GM18507 (cell line): ENCODE measurements around the gene RIOK1.
"Not testable (repeated sequence)": the region's sequence is repeated elsewhere in the genome, so short reads cannot be mapped to it uniquely, and the experiment has no call there.

Experiments used
- DNase-seq: peaks from one replicate; pipeline ENCODE4 v3.0.0; 2011; ENCODE audit warnings: low read depth; ENCODE audit not compliant: insufficient read length; ENCODE audit errors: extremely low spot score
- FAIRE-seq: peaks from 2 replicates; lab custom pipeline; 2011; peaks lifted over from hg19 to GRCh38; lab: Jason Lieb, UNC

The RIOK1 gene

DNA sequence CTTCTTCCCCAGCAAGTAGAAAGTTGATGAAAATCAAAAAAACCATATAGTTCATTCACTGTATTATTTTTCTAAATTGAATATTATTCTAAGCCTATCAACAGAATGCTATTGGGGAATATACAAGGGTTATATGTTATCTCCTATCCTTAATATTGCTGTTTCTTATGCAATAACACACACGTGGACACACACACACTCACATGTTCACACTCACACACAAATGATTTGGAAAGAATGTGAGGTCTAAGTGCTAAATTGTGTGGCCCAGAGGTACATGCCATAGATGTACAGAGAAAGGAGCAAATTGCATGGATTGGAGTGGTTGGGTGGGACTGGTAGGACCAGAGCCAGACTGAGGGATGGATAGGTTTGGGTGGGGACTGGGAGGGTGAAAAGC is 45.1 kb downstream of the RIOK1 start:
- DNase-seq (no peak), FAIRE-seq (no peak)

DNA sequence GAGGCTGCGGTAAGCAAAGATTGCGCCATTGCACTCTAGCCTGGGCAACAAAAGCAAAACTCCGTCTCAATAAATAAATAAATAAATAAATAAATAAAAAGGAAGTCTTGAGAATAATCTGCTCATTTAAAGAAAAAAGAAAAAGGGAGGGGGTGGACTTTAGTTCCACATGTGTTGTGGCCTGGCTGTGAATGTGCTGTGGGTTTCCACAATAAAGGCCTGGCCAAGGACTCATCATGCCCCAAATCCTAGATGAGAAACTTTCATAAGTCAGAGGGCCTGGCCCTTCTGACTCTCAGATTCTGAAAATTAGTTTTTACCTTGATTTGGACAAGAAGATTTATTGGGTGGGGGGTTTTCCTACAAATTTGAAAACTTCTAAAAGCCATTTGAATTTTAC is 48.4 kb downstream of the RIOK1 start:
- FAIRE-seq (no peak), DNase-seq (no peak)

DNA sequence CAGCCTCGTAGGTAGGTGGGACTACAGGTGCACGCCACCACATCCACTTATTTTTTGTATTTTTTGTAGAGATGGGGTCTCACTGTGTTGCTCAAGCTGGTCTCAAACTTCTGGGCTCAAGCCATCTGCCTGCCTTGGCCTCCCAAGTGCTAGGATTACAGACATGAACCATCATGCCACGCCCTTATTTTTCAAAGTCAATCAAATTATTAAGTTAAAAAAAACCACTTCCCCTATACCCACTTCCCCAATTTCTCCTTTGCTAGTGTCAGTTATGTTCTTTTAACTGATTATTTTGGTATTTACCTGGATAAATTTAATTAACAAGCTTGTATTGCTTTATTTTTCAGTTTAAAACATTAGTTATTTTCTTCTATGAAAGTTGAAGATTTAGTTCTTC is 49.6 kb downstream of the RIOK1 start:
- FAIRE-seq (no peak), DNase-seq (no peak)

DNA sequence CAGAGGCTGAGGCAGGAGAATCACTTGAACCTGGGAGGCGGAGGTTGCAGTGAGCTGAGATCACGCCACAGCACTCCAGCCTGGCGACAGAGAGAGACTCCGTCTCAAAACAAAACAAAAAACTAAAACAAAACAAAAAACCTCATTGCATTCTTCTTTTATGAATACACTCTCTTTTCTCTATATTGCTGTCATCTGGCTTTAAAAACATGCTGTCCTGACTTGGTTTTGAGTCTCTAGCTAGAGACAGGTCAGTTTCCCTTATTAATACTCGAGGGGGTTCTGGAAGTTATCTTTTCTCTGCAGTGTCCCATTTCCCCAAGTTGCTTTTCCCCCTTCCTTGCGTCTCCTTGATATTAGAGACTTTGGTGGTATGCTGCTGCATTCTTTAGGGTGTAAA is 50.9 kb downstream of the RIOK1 start:
- no peak for FAIRE-seq
- DNase-seq = no peak

DNA sequence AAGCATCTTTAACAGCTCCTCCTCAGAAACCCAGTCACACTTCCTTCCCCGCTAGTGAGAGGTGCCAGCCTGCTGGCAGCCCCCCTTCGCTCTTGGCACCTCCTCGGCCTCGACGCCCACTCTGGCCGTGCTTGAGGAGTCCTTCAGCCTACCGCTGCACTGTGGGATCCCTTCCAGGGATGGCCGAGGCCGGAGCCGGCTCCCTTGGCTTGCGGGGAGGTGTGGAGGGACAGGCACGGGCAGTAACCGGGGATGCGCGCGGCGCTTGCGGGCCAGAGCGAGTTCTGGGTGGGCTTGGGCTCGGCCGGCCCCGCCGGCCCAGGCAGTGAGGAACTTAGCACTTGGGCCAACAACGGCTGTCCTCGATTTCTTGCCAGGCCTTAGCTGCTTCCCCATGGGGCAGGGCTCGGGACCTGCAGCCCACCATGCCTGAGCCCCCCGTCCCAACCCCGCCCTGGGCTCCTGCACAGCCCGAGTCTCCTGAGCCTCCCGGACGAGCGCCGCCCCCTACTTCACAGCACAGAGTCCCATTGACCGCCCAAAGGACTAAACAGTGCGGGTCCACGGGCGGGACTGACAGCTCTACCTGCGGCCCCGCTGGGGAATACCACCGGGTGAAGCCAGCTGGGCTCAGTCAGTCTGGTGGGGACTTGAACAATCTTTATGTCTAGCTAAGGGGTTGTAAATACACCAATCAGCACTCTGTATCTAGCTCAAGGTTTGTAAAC is 51.6 kb downstream of the RIOK1 start:
- no peak for FAIRE-seq
- DNase-seq = no peak

DNA sequence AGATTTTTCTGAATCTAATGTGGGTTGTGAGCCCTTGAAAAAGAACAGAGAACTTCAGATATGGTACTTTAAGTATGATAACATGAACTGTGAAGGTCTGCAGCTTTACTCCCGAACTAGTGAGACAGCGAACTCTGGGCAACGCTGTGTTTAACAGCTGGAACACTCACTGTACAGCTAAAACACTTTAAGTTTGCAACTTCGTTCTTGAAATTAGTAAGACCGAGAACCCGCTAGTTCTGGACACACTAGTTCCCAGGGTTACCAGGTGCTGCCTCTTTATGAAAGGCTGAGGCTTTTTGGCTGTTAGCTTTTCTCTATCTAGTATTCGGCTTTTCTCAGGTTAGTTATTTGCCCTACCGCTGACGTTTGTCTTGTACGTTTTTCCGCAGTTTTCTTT is 52.9 kb downstream of the RIOK1 start:
- FAIRE-seq = no peak
- no peak for DNase-seq

DNA sequence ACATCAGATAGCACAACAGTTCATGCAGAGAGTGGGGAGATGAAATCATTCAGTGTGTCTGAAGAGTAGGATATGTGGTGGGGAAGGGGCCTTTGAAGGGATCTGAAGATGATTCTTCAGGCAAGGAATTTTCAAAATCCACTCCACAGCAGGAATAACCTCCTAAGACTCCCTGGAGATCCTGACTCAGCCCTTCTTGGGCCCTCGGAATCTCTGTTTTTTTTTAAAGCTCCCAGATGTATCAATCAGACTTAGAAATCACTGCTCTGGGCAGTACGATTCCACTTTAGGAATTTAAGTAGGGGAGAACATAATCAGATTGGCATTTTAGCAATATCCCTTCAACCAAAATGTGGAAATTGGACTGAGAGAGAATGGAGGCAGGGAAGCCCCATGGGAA is 55.5 kb downstream of the RIOK1 start:
- no peak for DNase-seq
- no peak for FAIRE-seq

DNA sequence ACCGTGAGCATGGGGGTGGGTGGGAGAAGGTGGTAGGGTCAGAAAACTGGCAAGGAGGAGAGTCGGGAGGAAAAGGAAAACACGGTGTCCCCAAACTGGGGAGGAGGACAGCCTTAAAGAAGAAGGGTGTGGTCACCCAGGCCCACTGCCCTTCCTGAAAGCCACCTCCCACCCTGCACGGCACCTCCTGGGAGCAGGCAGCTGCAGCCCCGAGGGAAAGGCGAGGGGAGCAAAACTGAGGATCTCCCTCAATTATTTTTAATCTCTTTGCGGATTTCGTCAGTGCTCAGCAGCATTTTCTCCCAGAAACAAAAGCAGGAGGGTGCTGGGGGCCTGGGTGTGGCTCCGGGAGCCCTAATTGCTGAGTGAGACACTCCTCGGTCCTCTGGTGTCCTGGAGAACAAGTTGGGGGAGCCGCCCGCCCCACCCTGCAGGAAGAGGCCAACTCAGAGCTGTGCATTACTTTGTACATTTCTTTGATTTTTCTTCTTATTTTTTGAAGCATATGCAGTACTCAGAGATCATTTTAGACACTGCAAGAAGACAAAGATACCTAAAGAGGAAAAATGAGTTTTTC is 56.4 kb downstream of the RIOK1 start:
- DNase-seq = no peak
- no peak for FAIRE-seq

DNA sequence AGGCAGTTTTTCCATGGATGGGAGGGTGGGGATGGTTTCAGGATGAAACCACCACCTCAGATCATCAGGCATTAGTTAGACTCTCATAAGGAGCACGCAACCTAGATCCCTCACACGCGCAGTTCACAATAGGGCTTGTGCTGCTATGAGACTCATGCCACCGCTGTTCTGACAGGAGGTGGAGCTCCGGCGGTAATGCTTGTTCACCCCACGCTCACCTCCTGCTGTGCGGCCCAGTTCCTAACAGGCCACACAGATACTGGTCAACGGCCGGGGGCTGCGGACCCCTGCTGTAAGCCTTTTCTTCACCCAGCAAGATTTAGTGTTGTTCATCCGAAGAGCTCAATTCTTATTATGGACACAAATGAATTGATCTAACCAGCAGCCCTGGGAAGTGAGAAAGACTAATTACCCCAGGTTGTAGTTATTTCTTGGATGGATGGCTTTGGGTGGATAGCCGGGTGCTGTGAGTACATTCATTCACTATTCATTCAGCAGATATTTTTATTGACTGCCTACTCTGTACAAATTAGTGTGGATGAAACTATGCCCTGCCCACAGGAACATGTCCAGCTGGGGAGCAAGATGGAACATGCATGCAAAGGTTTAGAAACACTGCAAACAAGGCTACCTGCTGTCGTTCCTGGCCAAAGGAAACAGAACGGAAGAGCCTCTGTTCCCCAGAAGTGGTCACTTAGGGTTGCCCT is 57.2 kb downstream of the RIOK1 start:
- FAIRE-seq (no peak), DNase-seq (no peak)

DNA sequence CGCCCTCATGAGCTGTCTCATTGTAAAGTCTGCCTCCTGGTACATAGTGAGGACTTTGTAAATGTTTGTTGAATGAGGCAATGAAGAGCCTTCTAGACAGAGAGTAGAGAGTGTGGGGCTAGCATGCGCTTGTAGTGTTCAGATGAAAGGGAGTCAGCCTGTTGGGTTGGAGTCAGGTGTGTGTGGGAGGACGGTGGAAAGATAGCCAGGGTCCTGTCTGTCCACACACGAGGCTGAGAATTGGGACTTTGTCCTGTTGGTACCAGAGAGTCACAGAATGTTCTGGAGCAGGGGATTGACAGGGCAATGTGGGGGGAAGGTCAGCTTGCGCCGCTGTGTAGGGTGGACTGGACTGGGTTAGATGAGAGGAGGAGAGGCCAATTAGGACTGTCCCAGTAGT is 58.6 kb downstream of the RIOK1 start:
- FAIRE-seq (no peak), DNase-seq (no peak)

DNA sequence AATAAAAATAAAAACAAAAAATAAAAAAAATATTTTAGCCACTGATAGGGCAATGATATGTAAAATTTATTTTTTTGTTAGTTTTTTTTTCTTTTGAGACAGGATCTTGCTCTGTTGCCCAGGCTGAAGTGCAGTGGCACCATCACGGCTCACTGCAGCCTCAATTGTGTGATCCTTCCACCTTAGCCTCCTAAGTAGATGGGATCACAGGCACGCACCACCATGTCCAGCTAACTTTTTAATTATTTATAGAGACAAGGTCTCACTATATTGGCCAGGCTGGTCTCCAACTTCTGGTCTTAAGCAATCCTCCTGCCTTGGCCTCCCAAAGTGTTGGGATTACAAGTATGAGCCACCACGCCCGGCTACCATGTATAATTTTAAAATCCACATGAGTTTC is 59.4 kb downstream of the RIOK1 start:
- no peak for DNase-seq
- FAIRE-seq = no peak

DNA sequence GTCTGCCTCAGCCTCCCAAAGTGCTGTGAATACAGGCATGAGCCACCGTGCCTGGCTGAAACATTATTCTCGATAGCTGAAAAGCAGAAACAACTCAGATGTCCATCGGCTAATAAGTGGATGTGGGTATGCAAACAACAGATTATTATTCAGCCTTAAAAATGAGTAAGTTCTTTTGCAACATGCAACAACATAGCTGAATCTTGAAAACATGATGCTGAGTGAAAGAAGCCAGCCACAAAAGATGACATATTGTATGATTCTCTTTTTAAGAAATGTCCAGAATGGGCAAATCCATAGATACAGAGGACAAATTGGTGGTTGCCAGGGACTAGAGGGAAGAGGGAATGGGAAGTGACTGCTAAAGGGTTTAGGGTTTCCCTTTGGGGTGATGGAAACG is 61.7 kb downstream of the RIOK1 start:
- no peak for FAIRE-seq
- no peak for DNase-seq

DNA sequence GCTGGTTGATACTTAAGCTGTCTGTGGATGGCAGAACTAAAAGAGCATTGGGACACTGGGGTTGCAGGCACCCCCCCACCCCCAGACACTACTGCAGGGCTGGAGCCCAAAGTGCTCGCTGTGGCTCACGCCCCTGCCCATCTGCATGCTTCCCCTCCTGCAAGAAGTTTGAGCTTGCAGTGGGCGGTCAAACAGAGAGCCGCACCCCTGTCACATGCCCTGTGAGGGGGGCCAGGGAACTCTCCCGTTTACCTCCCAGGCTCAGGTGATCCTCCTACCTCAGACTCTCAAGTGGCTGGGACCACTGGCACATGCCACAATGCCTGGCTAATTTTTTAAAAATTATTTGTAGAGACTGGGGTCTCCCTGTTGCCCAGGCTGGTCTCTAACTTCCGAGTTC is 63.3 kb downstream of the RIOK1 start:
- DNase-seq = no peak
- FAIRE-seq = no peak

DNA sequence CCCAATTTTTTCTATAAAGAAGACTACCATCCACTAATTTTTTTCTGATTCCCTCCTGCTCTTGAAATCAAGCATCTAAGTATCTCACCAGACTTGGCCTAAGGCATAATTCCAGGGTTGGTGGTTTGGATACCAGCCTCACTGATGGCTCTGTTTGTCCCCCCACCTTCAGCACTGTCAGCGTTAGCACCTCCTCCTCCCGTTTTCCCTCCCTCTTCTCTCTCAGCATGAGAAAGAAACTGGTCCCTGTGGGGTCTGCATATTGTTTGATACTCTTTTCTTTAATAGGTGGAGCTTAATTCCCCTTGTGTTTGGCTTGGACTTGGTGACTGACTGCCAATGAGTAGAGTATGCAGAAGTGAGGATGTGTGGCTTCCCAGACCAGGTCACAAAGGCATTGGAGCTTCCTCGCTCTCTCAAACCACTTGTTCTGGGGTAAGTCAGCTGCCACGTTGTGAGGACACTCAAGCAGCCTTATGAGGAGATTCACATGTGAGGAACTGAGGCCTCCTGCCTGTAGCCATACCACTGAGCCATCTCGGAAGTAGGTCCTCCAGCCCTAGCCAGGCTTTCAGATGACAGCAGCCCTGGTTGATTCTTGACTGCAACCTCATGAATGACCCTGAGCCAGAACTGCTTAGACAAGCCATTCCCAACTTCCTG is 65.2 kb downstream of the RIOK1 start:
- FAIRE-seq (no peak), DNase-seq (no peak)

DNA sequence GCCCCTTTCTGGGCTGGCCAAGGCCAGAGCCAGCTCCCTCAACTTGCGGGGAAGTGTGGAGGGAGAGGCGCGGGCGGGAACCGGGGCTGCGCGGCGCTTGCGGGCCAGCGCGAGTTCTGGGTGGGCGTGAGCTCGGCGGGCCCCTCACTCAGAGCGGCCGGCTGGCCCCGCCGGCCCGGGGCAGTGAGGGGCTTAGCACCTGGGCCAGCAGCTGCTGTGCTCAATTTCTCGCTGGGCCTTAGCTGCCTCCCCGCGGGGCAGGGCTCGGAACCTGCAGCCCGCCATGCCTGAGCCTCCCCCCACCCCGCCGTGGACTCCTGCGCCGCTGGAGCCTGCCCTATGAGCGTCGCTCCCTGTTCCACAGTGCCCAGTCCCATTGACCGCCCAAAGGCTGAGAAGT is 66.7 kb downstream of the RIOK1 start:
- DNase-seq, FAIRE-seq: not testable (repeated sequence)

DNA sequence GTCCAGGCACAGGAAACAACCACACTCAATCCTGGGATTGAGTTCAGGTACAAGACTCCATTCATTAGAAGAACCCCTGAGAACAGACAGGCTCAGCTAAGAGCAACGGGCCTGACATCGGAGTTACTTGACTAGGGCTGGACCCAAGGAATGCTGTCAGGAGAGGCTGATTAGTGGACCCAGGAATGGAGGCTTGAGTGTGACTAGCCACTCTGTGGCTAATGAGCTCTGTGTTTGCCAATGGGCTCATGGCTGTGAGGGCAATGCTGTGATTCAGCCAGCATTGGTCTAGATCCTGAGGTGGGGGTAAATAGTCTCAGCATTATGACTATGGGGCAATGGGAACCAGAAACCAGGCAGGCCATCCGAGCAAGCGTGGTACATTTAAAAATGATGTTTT is 71.8 kb downstream of the RIOK1 start:
- DNase-seq = no peak
- no peak for FAIRE-seq

DNA sequence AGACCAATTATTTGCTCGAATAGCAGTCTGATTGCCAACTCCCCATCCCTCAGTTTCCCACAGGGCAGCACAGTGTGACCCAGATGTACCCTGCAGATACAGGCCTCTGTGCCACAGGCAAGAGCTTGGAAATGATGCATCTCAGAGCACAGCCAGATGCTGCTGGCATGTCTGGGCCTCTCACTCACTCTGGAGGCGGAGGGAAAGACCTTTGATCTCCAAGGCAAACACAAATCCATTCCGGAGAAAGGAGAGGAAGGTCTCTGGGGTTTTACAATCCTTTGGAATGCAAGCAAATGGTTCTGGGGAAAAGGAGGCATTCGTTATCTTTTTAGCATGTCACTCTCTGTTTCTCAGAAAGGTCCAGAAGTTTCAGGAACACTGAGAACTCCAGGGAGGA is 74.2 kb downstream of the RIOK1 start:
- no peak for DNase-seq
- FAIRE-seq = no peak

DNA sequence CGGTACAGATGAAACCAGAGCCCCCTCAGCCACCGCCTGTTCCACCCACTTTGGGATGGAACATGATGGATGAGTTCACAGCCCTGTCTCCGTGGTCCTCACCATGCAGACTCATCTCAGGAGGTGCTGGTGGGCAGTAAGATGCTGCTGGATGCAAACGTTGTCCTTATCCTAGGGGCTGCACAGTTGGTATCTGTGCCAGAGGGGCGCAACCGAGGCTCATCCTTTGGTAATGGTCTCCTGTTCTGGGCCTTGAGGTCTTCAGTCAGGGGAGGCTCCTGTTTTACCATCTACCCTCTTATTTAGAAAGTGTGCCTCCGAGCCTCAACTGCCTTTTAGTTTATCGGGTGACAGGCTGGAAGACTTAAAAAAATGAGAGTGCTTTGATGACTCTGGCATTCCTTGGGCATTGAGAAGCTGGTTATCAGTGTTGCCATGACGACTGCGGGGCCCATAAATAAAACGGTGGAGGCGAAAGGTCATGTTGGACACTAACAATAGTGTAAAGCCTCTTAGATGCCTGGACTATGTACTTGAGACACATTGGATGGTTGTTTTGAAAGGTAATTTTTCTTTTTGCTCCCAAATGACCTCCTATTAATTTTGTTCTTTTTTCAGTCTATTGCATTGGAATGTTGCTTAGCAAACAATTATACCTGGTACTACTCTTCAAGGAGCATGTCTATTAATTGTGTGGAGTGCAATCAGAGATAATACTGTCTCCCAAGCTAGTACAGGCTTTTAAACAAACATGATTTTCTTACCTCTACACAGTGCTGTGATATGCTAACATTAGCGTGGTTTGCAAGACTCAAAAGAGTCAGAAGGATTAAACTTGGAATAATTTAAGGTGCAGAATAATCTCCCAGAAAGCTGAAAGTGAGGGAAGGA is 77.6 kb downstream of the RIOK1 start:
- FAIRE-seq (no peak), DNase-seq (no peak)
